ENCODE measurements around the gene LRTM2. TPM values are rescaled to one million over a fixed set of nuclear protein-coding genes. Genes with fewer than 3 reads are reported as not detected.
A peak's percentile ranks its signal among the peaks of the same experiment; 100 is the strongest.

Gene LRTM2
- total RNA-seq, 1 donor, result not detected

DNA sequence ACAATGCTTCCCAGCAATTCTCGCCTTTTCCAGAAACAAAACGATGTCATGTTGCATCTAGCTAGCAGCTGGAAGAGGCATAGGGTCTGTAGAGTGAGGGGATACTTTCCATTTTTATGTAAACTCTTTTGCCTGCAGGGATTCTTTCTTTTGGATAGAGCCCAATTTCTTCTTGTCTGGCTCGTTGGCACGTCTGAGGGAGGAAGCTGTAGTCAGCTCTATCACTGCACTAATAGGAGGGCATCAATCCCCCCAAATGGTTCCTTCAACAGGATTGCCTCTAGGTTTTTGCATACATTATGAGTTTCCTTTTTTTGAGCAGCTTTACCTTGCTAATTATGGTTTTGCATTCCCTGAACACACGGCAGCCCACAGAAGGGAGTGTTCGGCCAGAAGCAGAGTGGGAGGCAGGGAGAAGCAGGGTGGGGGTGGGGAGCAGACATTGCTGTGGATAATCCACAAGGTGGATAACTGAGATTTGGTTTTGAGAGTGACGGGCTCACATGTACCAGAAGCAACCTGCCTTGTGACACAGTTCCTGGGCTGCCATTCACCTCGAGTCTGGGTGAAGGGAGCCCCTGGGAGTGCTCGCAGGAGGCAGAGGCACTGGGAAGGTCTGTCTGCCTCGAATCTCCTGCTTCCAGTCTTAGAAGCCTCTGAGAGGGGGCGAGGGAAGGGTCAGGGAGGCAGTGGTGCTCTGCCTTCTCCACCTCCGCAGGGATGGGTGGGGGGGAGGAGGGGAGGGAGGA lies 24.5 kb downstream of the LRTM2 start:
- TF ChIP-seq, protein P1, sequence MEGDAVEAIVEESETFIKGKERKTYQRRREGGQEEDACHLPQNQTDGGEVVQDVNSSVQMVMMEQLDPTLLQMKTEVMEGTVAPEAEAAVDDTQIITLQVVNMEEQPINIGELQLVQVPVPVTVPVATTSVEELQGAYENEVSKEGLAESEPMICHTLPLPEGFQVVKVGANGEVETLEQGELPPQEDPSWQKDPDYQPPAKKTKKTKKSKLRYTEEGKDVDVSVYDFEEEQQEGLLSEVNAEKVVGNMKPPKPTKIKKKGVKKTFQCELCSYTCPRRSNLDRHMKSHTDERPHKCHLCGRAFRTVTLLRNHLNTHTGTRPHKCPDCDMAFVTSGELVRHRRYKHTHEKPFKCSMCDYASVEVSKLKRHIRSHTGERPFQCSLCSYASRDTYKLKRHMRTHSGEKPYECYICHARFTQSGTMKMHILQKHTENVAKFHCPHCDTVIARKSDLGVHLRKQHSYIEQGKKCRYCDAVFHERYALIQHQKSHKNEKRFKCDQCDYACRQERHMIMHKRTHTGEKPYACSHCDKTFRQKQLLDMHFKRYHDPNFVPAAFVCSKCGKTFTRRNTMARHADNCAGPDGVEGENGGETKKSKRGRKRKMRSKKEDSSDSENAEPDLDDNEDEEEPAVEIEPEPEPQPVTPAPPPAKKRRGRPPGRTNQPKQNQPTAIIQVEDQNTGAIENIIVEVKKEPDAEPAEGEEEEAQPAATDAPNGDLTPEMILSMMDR (IDR thresholded peaks at IDR 0.05; ENCODE audit: extremely low read depth, low read depth, low read length), result no peak
- no peaks in the 10 kb centered on the region for H3K4me1 ChIP-seq (ENCODE audit: insufficient read depth, low read length)
- no peak overlapping the region for H3K4me3 ChIP-seq (ENCODE audit: insufficient read depth, low read length)
- H3K27me3 ChIP-seq (ENCODE audit: insufficient read depth, low read length), result peaks cover 78% of the 10 kb centered on the region
- peak; percentile 88 for DNase-seq (ENCODE audit: insufficient read length, low spot score, missing footprints)
- no peaks in the 10 kb centered on the region for H4K20me1 ChIP-seq (ENCODE audit: insufficient read depth, low read length)
- H2AFZ ChIP-seq (ENCODE audit: low read length), result no peak overlapping the region
- no peaks in the 10 kb centered on the region for H3K79me2 ChIP-seq (ENCODE audit: insufficient read depth, low read length)
- no peaks in the 10 kb centered on the region for H3K9me3 ChIP-seq (ENCODE audit: low read depth, low read length)
- H3K36me3 ChIP-seq (ENCODE audit: insufficient read depth, low read length), result no peaks in the 10 kb centered on the region
- H3K27ac ChIP-seq (ENCODE audit: low read depth, low read length), result no peak overlapping the region
- no peak overlapping the region for H3K4me2 ChIP-seq (ENCODE audit: insufficient read depth, low read length)

DNA sequence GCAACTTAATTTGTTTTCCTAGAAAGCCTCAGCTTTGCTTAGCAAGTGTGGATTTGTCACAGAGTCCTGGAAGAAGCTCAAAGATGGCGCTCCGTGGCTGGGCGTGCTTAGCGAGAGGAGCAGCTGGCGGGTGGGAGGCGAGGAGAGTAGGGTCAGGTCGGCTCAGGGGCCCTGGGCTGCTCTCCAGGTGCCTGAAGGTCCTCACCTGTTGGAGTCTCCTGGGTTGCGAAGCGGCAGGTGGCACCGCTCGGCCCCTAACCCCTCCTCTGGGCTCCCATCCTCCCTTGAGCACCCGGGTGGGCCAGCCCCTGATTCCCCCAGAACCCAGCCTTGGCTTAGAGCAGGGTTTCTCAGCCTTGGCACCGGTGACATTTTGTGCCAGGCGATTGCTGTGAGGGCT lies 25.1 kb downstream of the LRTM2 start:
- TF ChIP-seq, protein P1 (IDR thresholded peaks at IDR 0.05; ENCODE audit: extremely low read depth, low read depth, low read length), result no peak
- H2AFZ ChIP-seq (ENCODE audit: low read length), result no peak overlapping the region
- DNase-seq (ENCODE audit: insufficient read length, low spot score, missing footprints), result peak; percentile 57
- no peaks in the 10 kb centered on the region for H3K4me1 ChIP-seq (ENCODE audit: insufficient read depth, low read length)
- no peaks in the 10 kb centered on the region for H3K79me2 ChIP-seq (ENCODE audit: insufficient read depth, low read length)
- H3K9me3 ChIP-seq (ENCODE audit: low read depth, low read length), result no peaks in the 10 kb centered on the region
- no peak overlapping the region for H3K27ac ChIP-seq (ENCODE audit: low read depth, low read length)
- H3K4me2 ChIP-seq (ENCODE audit: insufficient read depth, low read length), result no peak overlapping the region
- no peaks in the 10 kb centered on the region for H4K20me1 ChIP-seq (ENCODE audit: insufficient read depth, low read length)
- no peak overlapping the region for H3K4me3 ChIP-seq (ENCODE audit: insufficient read depth, low read length)
- peaks cover 74% of the 10 kb centered on the region for H3K27me3 ChIP-seq (ENCODE audit: insufficient read depth, low read length)
- H3K36me3 ChIP-seq (ENCODE audit: insufficient read depth, low read length), result no peaks in the 10 kb centered on the region

DNA sequence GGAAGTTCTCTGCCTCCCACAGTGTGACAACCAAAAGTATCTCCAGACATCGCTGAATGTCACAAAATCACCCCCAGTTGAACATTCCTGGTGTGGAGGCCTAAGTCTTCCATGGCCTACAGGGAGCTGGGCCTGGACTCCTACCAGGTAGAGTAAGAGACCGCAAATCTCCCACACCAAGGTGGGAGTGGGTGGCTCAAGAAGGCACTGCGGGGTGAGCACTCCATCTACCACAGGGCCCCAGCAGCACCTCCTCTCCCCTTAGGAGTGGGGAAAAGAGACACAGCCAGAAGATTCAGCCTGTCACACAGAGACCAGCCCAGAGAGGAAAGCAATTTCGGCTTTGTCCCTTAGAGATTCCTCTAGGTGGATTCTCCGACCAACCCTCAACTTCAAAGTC lies 25.5 kb downstream of the LRTM2 start:
- TF ChIP-seq, protein P1 (IDR thresholded peaks at IDR 0.05; ENCODE audit: extremely low read depth, low read depth, low read length), result no peak
- Histone ChIP-seq H3K27me3 (ENCODE audit: insufficient read depth, low read length) (peaks cover 70% of the 10 kb centered on the region), H3K9me3 (ENCODE audit: low read depth, low read length) (no peaks in the 10 kb centered on the region), H4K20me1 (ENCODE audit: insufficient read depth, low read length) (no peaks in the 10 kb centered on the region), H3K4me2 (ENCODE audit: insufficient read depth, low read length) (no peak overlapping the region), H3K4me1 (ENCODE audit: insufficient read depth, low read length) (no peaks in the 10 kb centered on the region), H3K4me3 (ENCODE audit: insufficient read depth, low read length) (no peak overlapping the region), H2AFZ (ENCODE audit: low read length) (no peak overlapping the region), H3K79me2 (ENCODE audit: insufficient read depth, low read length) (no peaks in the 10 kb centered on the region), H3K36me3 (ENCODE audit: insufficient read depth, low read length) (no peaks in the 10 kb centered on the region), H3K27ac (ENCODE audit: low read depth, low read length) (no peak overlapping the region)
- peak; percentile 76 for DNase-seq (ENCODE audit: insufficient read length, low spot score, missing footprints)

DNA sequence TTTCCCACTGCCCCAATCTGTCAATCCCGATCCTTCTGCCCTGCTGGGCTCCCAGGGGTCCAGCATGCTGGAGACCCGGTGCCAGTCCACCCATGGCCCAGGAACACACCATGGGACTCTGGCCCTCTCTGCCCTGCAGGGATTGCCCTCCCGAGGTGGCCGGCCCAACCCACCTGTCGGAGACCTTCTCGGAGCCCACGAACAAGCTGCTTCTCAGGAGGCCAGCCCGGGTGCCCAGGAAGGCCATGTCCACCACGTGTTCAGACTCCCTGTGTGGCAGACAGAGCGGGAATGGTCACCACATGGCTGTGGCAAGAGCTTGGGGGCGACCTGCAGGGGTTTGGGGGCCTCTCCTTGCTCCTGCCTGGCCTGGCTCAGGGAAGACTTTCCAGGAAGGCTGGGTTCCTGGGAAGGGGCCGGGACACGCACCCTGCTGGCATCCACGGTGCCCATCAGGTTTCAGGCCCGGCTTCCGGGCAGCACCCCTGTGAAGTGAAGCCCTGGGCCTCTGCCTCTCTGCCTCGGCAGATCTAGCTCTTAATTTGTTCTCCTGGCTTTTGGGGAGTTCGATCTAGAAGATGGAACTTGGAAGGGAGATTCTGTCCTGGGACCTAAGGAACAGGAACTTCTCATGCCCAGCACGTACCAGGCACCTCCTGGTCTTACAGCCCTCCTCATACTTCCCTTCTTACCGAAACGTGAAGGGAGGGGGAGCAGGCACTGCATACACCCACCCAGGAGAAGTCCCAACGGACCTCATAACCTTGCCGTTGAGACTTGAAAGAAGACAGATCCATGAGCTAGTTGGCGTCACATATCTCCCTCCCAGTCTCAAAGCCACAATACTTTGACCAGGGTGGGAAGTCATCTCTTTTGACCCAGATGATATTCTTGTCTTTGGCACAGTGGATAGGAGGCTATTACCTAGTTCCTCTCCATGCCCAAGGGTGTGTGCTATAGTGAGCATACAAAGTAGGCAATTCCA lies 26.3 kb downstream of the LRTM2 start:
- TF ChIP-seq, protein P1 (IDR thresholded peaks at IDR 0.05; ENCODE audit: extremely low read depth, low read depth, low read length), result no peak
- H3K27ac ChIP-seq (ENCODE audit: low read depth, low read length), result no peak overlapping the region
- H3K4me3 ChIP-seq (ENCODE audit: insufficient read depth, low read length), result no peak overlapping the region
- H3K79me2 ChIP-seq (ENCODE audit: insufficient read depth, low read length), result no peaks in the 10 kb centered on the region
- DNase-seq (ENCODE audit: insufficient read length, low spot score, missing footprints), result peak; percentile 76
- no peak overlapping the region for H3K4me2 ChIP-seq (ENCODE audit: insufficient read depth, low read length)
- H3K9me3 ChIP-seq (ENCODE audit: low read depth, low read length), result no peaks in the 10 kb centered on the region
- no peaks in the 10 kb centered on the region for H3K36me3 ChIP-seq (ENCODE audit: insufficient read depth, low read length)
- no peak overlapping the region for H2AFZ ChIP-seq (ENCODE audit: low read length)
- no peaks in the 10 kb centered on the region for H3K4me1 ChIP-seq (ENCODE audit: insufficient read depth, low read length)
- H4K20me1 ChIP-seq (ENCODE audit: insufficient read depth, low read length), result no peaks in the 10 kb centered on the region
- peaks cover 66% of the 10 kb centered on the region for H3K27me3 ChIP-seq (ENCODE audit: insufficient read depth, low read length)

All from osteoblast (primary cell).